ENCODE measurements around the gene IL17RC. TPM values are rescaled to one million over a fixed set of nuclear protein-coding genes. Genes with fewer than 3 reads are reported as not detected.

The IL17RC gene
- total RNA-seq, 2 experiments from 2014 or later: 0.21 to 0.44 TPM

- intact Hi-C loops (cut with micrococcal nuclease): no loop called here
- H3K4me1 Mint-ChIP-seq (ENCODE audit: low read depth): peaks cover 2% of the 10 kb centered on the region
- H3K27ac Mint-ChIP-seq: no peak overlapping the region
- CTCF ChIA-PET: no interaction called here
- DNase-seq: no peak
- no peaks in the 10 kb centered on the region for H3K27me3 Mint-ChIP-seq (ENCODE audit: low read depth)
- H3K4me3 Mint-ChIP-seq: no peak overlapping the region
- H3K36me3 Mint-ChIP-seq (ENCODE audit: low read depth): peaks cover 9% of the 10 kb centered on the region
- no peaks in the 10 kb centered on the region for H3K9me3 Mint-ChIP-seq
Observed at GRCh38 chr3:9940746-9941145, 23.8 kb downstream of the IL17RC start.

- Mint-ChIP-seq H3K36me3 (ENCODE audit: low read depth) (peaks cover 11% of the 10 kb centered on the region), H3K27ac (no peak overlapping the region), H3K4me1 (ENCODE audit: low read depth) (peaks cover 4% of the 10 kb centered on the region), H3K27me3 (ENCODE audit: low read depth) (no peaks in the 10 kb centered on the region), H3K9me3 (no peaks in the 10 kb centered on the region), H3K4me3 (no peak overlapping the region)
- CTCF ChIA-PET: interaction anchor here (0.7 to 2.0 kb wide), 3 partner anchors 10 to 46 kb away, joined by 3 to 15 read pairs (median 3); partner anchors contain the start of gene PRRT3
- intact Hi-C loops (cut with micrococcal nuclease): no loop called here
- no peak for DNase-seq
Observed at GRCh38 chr3:9942164-9942563, 25.3 kb downstream of the IL17RC start.

DNA sequence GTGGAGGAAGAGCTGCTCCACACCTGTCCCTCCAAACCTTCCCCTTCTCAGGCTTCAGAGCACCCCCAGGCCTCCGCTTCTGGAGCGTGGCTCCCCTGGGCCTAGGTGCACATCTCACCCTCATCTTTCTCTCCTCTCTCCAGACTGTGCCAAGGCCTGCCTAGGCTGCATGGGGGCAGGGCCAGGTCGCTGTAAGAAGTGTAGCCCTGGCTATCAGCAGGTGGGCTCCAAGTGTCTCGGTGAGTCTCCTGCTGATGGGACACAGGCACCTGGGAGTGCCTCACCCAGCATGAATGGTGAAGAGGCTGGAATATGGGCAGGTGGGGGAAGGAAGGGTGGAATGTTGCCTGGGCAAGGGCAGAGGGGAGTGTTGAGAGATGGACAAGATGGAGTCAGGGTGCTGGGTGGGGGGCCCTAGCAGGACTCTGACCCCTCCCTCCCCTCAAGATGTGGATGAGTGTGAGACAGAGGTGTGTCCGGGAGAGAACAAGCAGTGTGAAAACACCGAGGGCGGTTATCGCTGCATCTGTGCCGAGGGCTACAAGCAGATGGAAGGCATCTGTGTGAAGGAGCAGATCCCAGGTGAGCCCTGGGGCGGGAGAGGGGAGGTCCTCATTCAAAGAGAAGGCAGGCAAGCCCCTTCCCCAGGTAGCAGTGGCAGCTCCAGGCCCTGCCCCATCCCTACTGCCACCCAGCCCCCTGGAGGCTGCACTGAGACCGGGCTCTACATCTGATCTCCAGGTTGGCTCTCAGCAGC, 26.2 kb downstream of the IL17RC start:
- DNase-seq: no peak
- H3K4me3 Mint-ChIP-seq: no peak overlapping the region

DNA sequence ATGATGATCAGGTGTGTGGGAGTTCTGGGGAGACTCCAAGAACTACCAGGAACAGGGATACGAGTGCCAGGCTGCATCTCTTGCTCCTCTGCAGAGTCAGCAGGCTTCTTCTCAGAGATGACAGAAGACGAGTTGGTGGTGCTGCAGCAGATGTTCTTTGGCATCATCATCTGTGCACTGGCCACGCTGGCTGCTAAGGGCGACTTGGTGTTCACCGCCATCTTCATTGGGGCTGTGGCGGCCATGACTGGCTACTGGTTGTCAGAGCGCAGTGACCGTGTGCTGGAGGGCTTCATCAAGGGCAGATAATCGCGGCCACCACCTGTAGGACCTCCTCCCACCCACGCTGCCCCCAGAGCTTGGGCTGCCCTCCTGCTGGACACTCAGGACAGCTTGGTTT, 27.4 kb downstream of the IL17RC start:
- H3K4me1 Mint-ChIP-seq (ENCODE audit: low read depth): peaks cover 3% of the 10 kb centered on the region

More for the DNA sequence above, 26.2 kb downstream of the IL17RC start:
- H3K27ac Mint-ChIP-seq: no peak overlapping the region
- peaks cover 6% of the 10 kb centered on the region for H3K36me3 Mint-ChIP-seq (ENCODE audit: low read depth)
- intact Hi-C loops (cut with micrococcal nuclease): no loop called here
- peaks cover 3% of the 10 kb centered on the region for H3K4me1 Mint-ChIP-seq (ENCODE audit: low read depth)
- CTCF ChIA-PET: interaction anchor here (1.2 to 2.0 kb wide), 3 partner anchors 8 to 45 kb away, joined by 3 to 15 read pairs (median 9); no protein-coding TSS in a partner anchor
- no peaks in the 10 kb centered on the region for H3K27me3 Mint-ChIP-seq (ENCODE audit: low read depth)
- no peaks in the 10 kb centered on the region for H3K9me3 Mint-ChIP-seq

DNA sequence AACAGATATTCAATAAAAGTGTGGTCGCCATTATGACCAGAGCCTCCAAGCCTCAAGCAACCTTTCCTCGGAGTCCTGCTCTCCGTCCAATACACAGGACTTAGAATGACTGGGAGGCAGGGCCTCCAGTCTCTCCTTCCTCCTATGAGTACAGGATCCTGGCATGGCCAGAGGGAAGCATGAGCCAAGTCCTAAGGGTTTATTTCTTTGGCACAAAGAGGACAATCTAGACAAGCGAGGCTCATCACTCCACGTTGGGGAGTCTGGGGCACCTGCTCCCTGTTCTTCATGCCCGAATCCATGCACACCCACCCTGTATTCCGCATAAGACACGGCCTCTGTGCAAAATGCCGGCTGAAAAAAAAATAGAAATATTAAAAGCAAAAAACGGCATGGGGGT, 28.5 kb downstream of the IL17RC start:
- H3K27me3 Mint-ChIP-seq (ENCODE audit: low read depth): no peaks in the 10 kb centered on the region
- no peaks in the 10 kb centered on the region for H3K9me3 Mint-ChIP-seq
- CTCF ChIA-PET: interaction anchor here (0.7 to 1.8 kb wide), 2 partner anchors 12 to 13 kb away, joined by 3 to 18 read pairs; partner anchors contain the start of gene CRELD1
- H3K4me3 Mint-ChIP-seq: peak overlapping the region; percentile 52
- peaks cover 8% of the 10 kb centered on the region for H3K4me1 Mint-ChIP-seq (ENCODE audit: low read depth)
- intact Hi-C loops (cut with micrococcal nuclease): no loop called here
- H3K36me3 Mint-ChIP-seq (ENCODE audit: low read depth): peaks cover 6% of the 10 kb centered on the region
- no peak for DNase-seq
- no peak overlapping the region for H3K27ac Mint-ChIP-seq

More for the DNA sequence above, 27.4 kb downstream of the IL17RC start:
- intact Hi-C loops (cut with micrococcal nuclease): no loop called here
- Mint-ChIP-seq H3K4me3 (no peak overlapping the region), H3K27ac (peak overlapping the region; percentile 30), H3K27me3 (ENCODE audit: low read depth) (no peaks in the 10 kb centered on the region), H3K36me3 (ENCODE audit: low read depth) (peaks cover 6% of the 10 kb centered on the region), H3K9me3 (no peaks in the 10 kb centered on the region)
- no peak for DNase-seq
- CTCF ChIA-PET: interaction anchor here (2.0 kb wide), 1 partner anchor 9 kb away, joined by 9 read pairs; no protein-coding TSS in a partner anchor

GRCh38 chr3:9946112-9947024, 29.5 kb downstream of the IL17RC start:
- CTCF ChIA-PET: interaction anchor here (0.7 to 1.8 kb wide), 11 partner anchors 9 to 240 kb away, joined by 3 to 18 read pairs (median 3); partner anchors contain the start of gene CRELD1
- DNase-seq: peak; percentile 79
- no peaks in the 10 kb centered on the region for H3K9me3 Mint-ChIP-seq
- peak overlapping the region; percentile 79 for H3K27ac Mint-ChIP-seq
- H3K27me3 Mint-ChIP-seq (ENCODE audit: low read depth): no peaks in the 10 kb centered on the region
- H3K4me1 Mint-ChIP-seq (ENCODE audit: low read depth): peaks cover 17% of the 10 kb centered on the region
- H3K36me3 Mint-ChIP-seq (ENCODE audit: low read depth): peaks cover 4% of the 10 kb centered on the region
- intact Hi-C loops (cut with micrococcal nuclease): loop anchor here (1.0 kb wide), 2 partner anchors 13 to 56 kb away; partner anchors contain the start of genes CRELD1 and JAGN1
- peak overlapping the region; percentile 79 for H3K4me3 Mint-ChIP-seq

DNA sequence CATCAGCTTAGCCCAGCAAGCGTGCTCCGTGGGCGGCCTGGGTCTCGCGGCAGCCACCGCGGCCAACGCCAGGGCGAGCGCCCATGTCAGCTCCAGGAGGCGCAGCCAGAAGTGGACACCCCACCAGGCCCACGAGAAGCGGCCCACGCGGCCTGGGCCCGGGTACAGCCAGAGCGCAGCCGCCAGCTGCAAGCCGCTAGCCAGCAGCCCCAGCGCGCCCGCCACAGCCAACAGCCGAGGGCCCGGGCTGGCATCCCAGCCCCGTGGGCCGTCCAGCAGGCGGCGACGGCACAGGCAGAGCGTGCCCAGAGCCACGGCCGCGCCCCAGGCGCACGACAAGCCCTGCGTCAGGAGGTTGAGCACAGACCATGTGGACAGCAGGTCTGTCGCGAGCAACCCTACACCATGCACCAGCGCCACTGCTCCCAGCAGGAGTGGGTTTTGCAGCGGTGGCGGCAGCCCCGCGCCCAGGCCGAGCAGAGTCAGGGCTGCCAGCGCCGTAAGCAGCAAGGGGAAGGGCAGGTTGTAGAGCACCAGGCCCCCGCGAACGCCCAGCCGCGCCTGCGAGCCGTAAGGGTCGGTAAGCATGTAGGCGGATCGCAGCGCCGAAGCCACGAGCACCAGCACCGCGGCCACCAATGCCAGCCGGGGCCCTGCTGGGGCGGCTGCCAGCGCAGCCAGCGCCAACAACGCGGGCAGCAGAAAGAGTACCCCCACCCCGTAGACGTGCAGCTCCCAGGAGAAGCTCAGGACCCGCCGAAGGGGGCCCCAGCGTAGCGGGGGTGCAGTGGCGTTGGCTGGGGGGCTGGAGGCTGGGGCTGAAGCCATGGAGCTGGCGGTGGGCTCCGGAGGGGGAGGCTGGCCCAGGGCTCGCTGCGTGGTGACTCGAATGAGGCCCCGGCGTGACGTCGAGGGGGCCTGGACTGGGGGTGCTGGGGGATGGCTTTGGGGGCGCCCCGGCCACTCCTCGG, 30.4 kb downstream of the IL17RC start:
- DNase-seq: no peak
- Mint-ChIP-seq H3K27ac (no peak overlapping the region), H3K4me3 (no peak overlapping the region), H3K27me3 (ENCODE audit: low read depth) (no peaks in the 10 kb centered on the region), H3K4me1 (ENCODE audit: low read depth) (peaks cover 17% of the 10 kb centered on the region), H3K36me3 (ENCODE audit: low read depth) (peaks cover 4% of the 10 kb centered on the region), H3K9me3 (no peaks in the 10 kb centered on the region)
- intact Hi-C loops (cut with micrococcal nuclease): no loop called here
- CTCF ChIA-PET: interaction anchor here (1.0 to 2.8 kb wide), 7 partner anchors 8 to 102 kb away, joined by 3 to 18 read pairs (median 9); partner anchors contain the start of gene CRELD1

- intact Hi-C loops (cut with micrococcal nuclease): no loop called here
- H3K27me3 Mint-ChIP-seq (ENCODE audit: low read depth): no peaks in the 10 kb centered on the region
- no peak overlapping the region for H3K4me3 Mint-ChIP-seq
- H3K27ac Mint-ChIP-seq: no peak overlapping the region
- H3K36me3 Mint-ChIP-seq (ENCODE audit: low read depth): peaks cover 4% of the 10 kb centered on the region
- CTCF ChIA-PET: interaction anchor here (2.8 kb wide), 1 partner anchor 16 kb away, joined by 10 read pairs; the partner anchor contains the start of gene CRELD1
- H3K9me3 Mint-ChIP-seq: no peaks in the 10 kb centered on the region
- no peak for DNase-seq
- H3K4me1 Mint-ChIP-seq (ENCODE audit: low read depth): peaks cover 17% of the 10 kb centered on the region
Observed at GRCh38 chr3:9948586-9948985, 31.7 kb downstream of the IL17RC start.

DNA sequence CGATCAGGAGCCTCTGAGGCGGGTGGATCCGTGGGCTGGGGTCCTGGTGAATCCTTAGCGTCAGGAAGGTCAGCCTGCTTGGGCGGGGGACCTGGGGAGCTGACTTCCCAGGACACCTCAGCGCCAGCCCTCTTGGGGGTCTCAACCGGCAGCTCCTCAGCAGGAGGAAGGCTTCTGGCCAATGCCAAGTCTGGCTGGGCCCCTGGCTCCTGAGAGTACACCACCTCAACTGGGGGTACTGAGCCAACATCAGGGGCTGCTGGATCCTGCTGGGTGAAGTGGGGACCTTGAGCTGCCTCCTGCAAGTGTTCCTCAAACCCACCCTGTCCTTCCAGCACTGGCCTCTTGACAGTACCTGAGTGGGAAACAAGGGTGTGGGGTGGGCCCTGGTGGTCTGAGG, 32.2 kb downstream of the IL17RC start:
- peaks cover 17% of the 10 kb centered on the region for H3K4me1 Mint-ChIP-seq (ENCODE audit: low read depth)
- H3K27me3 Mint-ChIP-seq (ENCODE audit: low read depth): no peaks in the 10 kb centered on the region
- H3K4me3 Mint-ChIP-seq: no peak overlapping the region
- H3K9me3 Mint-ChIP-seq: no peaks in the 10 kb centered on the region
- H3K36me3 Mint-ChIP-seq (ENCODE audit: low read depth): peaks cover 4% of the 10 kb centered on the region
- intact Hi-C loops (cut with micrococcal nuclease): no loop called here
- CTCF ChIA-PET: interaction anchor here (0.9 to 2.8 kb wide), 2 partner anchors 16 to 37 kb away, joined by 3 to 10 read pairs; partner anchors contain the start of gene CRELD1
- peak overlapping the region; percentile 63 for H3K27ac Mint-ChIP-seq
- DNase-seq: no peak

- CTCF ChIA-PET: interaction anchor here (0.9 to 2.8 kb wide), 3 partner anchors 17 to 36 kb away, joined by 3 to 10 read pairs (median 5); partner anchors contain the start of gene CRELD1
- DNase-seq: no peak
- peaks cover 4% of the 10 kb centered on the region for H3K36me3 Mint-ChIP-seq (ENCODE audit: low read depth)
- intact Hi-C loops (cut with micrococcal nuclease): loop anchor here (2.0 to 5.0 kb wide), 3 partner anchors 78 to 371 kb away; partner anchors contain the start of genes ARPC4, FANCD2, SEC13 and TADA3
- H3K9me3 Mint-ChIP-seq: no peaks in the 10 kb centered on the region
- H3K27me3 Mint-ChIP-seq (ENCODE audit: low read depth): no peaks in the 10 kb centered on the region
- peak overlapping the region; percentile 63 for H3K27ac Mint-ChIP-seq
- H3K4me1 Mint-ChIP-seq (ENCODE audit: low read depth): peaks cover 17% of the 10 kb centered on the region
- H3K4me3 Mint-ChIP-seq: no peak overlapping the region
Observed at GRCh38 chr3:9949626-9950025, 32.7 kb downstream of the IL17RC start.

DNA sequence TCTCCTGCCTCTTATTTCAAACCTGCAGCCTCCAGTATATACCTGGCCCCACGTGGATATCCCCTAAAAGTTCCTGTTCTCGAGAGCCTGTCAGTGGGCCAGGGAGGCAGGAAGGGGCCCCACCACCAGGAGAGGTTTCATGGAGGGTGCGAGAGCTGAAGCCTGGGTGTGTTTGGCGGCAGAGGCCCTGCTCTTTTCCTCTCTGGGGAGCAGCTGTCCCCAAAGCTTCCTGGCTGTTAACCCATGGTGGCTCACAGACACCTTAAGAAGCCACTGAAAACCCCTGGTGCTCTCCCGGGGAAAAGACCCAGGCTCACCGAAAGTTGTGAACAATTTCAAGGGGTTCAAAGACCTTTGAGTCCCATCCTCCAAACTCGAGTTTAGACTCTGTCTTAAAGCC, 34.2 kb downstream of the IL17RC start:
- Mint-ChIP-seq H3K27me3 (ENCODE audit: low read depth) (no peaks in the 10 kb centered on the region), H3K9me3 (no peaks in the 10 kb centered on the region), H3K4me3 (peak overlapping the region; percentile 81), H3K27ac (peak overlapping the region; percentile 86), H3K4me1 (ENCODE audit: low read depth) (peaks cover 16% of the 10 kb centered on the region), H3K36me3 (ENCODE audit: low read depth) (peaks cover 2% of the 10 kb centered on the region)
- peak; percentile 84 for DNase-seq
- intact Hi-C loops (cut with micrococcal nuclease): loop anchor here (1.0 to 5.0 kb wide), 6 partner anchors 18 to 370 kb away; partner anchors contain the start of genes ARPC4, CRELD1, FANCD2 and SEC13
- CTCF ChIA-PET: interaction anchor here (0.9 to 2.9 kb wide), 5 partner anchors 9 to 30 kb away, joined by 3 to 14 read pairs (median 3); partner anchors contain the start of gene CRELD1
